ENCODE results near the gene SLFN11.

The SLFN11 gene

GRCh38 chr17:35377706-35378105, 4.3 kb upstream of the SLFN11 start:
- H3K9ac ChIP-seq (ENCODE audit: low read length): no peak overlapping the region
- H3K4me1 ChIP-seq (ENCODE audit: control insufficient read depth, low read depth, low read length): no peaks in the 10 kb centered on the region
- H3K9me3 ChIP-seq (ENCODE audit: control insufficient read depth, low read depth, low read length): no peaks in the 10 kb centered on the region
- H3K27me3 ChIP-seq (ENCODE audit: control insufficient read depth, insufficient read depth, low read length): peaks cover 47% of the 10 kb centered on the region
- no peak overlapping the region for H3K4me3 ChIP-seq (ENCODE audit: low read length)
- H3K27ac ChIP-seq (ENCODE audit: low read length): no peak overlapping the region
- H3K36me3 ChIP-seq (ENCODE audit: control insufficient read depth, low read depth, low read length): no peaks in the 10 kb centered on the region

GRCh38 chr17:35377068-35377467, 3.6 kb upstream of the SLFN11 start:
- no peak overlapping the region for H3K27ac ChIP-seq (ENCODE audit: low read length)
- peaks cover 53% of the 10 kb centered on the region for H3K27me3 ChIP-seq (ENCODE audit: control insufficient read depth, insufficient read depth, low read length)
- H3K9ac ChIP-seq (ENCODE audit: low read length): no peak overlapping the region

GRCh38 chr17:35376245-35376644, 2.8 kb upstream of the SLFN11 start:
- H3K9me3 ChIP-seq (ENCODE audit: control insufficient read depth, low read depth, low read length): no peaks in the 10 kb centered on the region
- peaks cover 61% of the 10 kb centered on the region for H3K27me3 ChIP-seq (ENCODE audit: control insufficient read depth, insufficient read depth, low read length)
- no peak overlapping the region for H3K4me3 ChIP-seq (ENCODE audit: low read length)
- H3K27ac ChIP-seq (ENCODE audit: low read length): no peak overlapping the region
- H3K4me1 ChIP-seq (ENCODE audit: control insufficient read depth, low read depth, low read length): no peaks in the 10 kb centered on the region
- H3K36me3 ChIP-seq (ENCODE audit: control insufficient read depth, low read depth, low read length): no peaks in the 10 kb centered on the region
- no peak overlapping the region for H3K9ac ChIP-seq (ENCODE audit: low read length)

More at GRCh38 chr17:35377068-35377467, 3.6 kb upstream of the SLFN11 start:
- H3K4me3 ChIP-seq (ENCODE audit: low read length): no peak overlapping the region
- no peaks in the 10 kb centered on the region for H3K9me3 ChIP-seq (ENCODE audit: control insufficient read depth, low read depth, low read length)
- H3K36me3 ChIP-seq (ENCODE audit: control insufficient read depth, low read depth, low read length): no peaks in the 10 kb centered on the region
- no peaks in the 10 kb centered on the region for H3K4me1 ChIP-seq (ENCODE audit: control insufficient read depth, low read depth, low read length)

DNA sequence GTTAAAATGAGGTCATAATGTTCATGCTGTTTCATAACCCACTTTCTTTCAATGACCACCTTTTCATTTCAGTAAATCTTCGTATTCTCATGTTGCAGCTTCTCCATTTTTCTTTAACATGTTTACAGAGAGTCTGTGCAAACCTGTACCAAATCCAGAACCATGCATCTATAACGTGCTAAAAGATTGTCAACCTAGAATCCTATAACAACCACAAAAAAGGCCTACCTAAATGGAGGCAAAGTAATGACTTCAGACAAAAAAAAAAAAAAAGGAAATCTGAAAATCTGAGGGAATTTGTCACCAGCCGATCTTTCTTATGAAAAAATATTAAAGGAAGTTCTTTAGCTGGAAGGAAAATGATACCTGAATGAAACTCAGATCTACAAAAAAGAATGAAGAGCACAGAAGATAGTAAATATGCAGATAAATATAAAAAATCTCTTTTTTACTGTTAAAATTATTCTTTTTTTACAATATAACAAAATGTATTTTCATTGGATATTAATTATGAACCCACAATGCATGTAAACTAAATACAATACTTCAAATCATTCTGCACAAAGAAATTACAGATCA, 1.4 kb upstream of the SLFN11 start:
- no peaks in the 10 kb centered on the region for H3K4me1 ChIP-seq (ENCODE audit: control insufficient read depth, low read depth, low read length)
- H3K27me3 ChIP-seq (ENCODE audit: control insufficient read depth, insufficient read depth, low read length): peaks cover 72% of the 10 kb centered on the region
- peak overlapping the region; percentile 64 for H3K4me3 ChIP-seq (ENCODE audit: low read length)
- H3K27ac ChIP-seq (ENCODE audit: low read length): no peak overlapping the region
- no peak overlapping the region for H3K9ac ChIP-seq (ENCODE audit: low read length)
- H3K36me3 ChIP-seq (ENCODE audit: control insufficient read depth, low read depth, low read length): no peaks in the 10 kb centered on the region
- H3K9me3 ChIP-seq (ENCODE audit: control insufficient read depth, low read depth, low read length): peaks cover 5% of the 10 kb centered on the region

DNA sequence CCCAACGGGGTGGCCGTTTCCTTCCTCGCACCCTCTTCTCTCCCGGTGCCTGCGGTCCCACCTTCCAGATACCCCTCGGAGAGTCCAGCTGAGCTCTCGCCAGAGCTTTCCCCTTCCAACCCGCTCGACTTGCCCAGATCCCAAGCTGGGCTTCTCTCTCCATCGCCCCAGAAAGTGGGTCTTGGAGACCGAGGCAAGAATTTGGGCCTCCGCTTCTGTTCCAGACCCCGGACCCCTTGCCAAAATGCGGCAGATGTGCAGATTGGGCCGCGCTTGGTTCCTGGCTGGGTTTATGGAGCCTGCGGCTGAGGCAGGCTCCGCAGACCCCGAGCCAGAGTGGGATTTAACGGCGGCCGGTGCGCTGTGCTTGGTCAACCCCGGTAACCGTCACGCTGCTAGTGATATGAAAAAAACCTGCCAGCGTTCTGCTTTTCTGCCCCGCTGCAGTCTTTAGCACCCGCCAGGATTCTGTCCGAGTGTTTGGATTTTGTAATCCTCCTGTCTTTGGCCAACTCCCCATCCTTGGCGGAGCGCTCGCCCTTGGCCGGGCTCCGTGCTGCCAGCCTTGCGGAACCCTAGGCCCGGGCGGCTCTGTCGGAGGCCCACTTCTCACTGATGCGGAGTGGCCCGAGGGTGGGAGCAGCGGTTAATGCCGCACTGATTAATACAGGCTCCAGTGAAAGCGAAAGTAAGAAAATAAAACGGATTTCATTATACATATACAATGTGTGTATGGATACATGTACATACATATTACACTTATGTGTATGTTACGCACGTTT, 754 bp upstream of the SLFN11 start:
- no peak overlapping the region for H3K9ac ChIP-seq (ENCODE audit: low read length)
- no peaks in the 10 kb centered on the region for H3K36me3 ChIP-seq (ENCODE audit: control insufficient read depth, low read depth, low read length)
- H3K4me3 ChIP-seq (ENCODE audit: low read length): peak overlapping the region; percentile 64
- peaks cover 5% of the 10 kb centered on the region for H3K9me3 ChIP-seq (ENCODE audit: control insufficient read depth, low read depth, low read length)
- no peak overlapping the region for H3K27ac ChIP-seq (ENCODE audit: low read length)
- H3K27me3 ChIP-seq (ENCODE audit: control insufficient read depth, insufficient read depth, low read length): peaks cover 77% of the 10 kb centered on the region
- H3K4me1 ChIP-seq (ENCODE audit: control insufficient read depth, low read depth, low read length): no peaks in the 10 kb centered on the region

DNA sequence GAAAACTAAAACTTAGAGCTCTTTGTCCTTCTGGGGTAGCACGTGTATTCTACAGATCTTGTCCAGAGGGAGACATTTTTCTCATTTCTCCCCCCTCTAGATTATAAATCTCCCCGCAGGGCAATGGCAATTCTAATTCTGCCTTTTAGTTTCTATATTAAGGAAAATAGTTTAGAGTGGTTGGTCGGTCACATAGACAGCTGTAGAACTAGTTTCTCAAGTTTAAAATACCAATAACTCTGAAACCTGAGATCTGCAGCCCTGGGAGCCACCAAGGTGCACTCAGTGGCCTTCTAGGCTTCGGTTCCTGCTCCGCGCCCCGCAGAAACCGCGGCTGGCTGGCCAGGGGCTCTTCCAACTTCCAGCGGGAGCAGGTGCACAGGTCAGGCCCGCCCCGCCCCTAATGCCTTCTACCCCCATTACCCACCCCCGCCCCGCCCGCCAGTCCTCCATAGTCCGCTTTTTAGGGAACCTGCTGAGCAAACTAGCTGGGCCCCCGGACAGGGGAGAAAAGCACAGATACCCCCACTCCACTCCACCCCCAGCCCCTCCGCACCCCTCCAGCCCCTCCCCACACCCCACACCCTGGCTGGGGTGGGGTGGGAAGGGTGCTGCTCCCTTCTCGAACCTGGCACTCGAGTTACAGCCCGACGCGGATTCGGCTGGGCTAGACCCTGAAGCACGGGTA, 431 bp downstream of the SLFN11 start:
- Histone ChIP-seq H3K4me1 (ENCODE audit: control insufficient read depth, low read depth, low read length) (peaks cover 7% of the 10 kb centered on the region), H3K27ac (ENCODE audit: low read length) (no peak overlapping the region), H3K9ac (ENCODE audit: low read length) (no peak overlapping the region), H3K27me3 (ENCODE audit: control insufficient read depth, insufficient read depth, low read length) (peaks cover 79% of the 10 kb centered on the region), H3K36me3 (ENCODE audit: control insufficient read depth, low read depth, low read length) (no peaks in the 10 kb centered on the region), H3K4me3 (ENCODE audit: low read length) (peak overlapping the region; percentile 64), H3K9me3 (ENCODE audit: control insufficient read depth, low read depth, low read length) (peaks cover 5% of the 10 kb centered on the region)

GRCh38 chr17:35371934-35372333, 1.5 kb downstream of the SLFN11 start:
- no peak overlapping the region for H3K27ac ChIP-seq (ENCODE audit: low read length)
- no peak overlapping the region for H3K4me3 ChIP-seq (ENCODE audit: low read length)
- H3K9ac ChIP-seq (ENCODE audit: low read length): no peak overlapping the region
- peaks cover 5% of the 10 kb centered on the region for H3K9me3 ChIP-seq (ENCODE audit: control insufficient read depth, low read depth, low read length)
- H3K27me3 ChIP-seq (ENCODE audit: control insufficient read depth, insufficient read depth, low read length): peaks cover 77% of the 10 kb centered on the region
- H3K36me3 ChIP-seq (ENCODE audit: control insufficient read depth, low read depth, low read length): no peaks in the 10 kb centered on the region
- H3K4me1 ChIP-seq (ENCODE audit: control insufficient read depth, low read depth, low read length): peaks cover 8% of the 10 kb centered on the region

GRCh38 chr17:35368081-35368830, 5.2 kb downstream of the SLFN11 start:
- H3K4me3 ChIP-seq (ENCODE audit: low read length): no peak overlapping the region
- peaks cover 44% of the 10 kb centered on the region for H3K27me3 ChIP-seq (ENCODE audit: control insufficient read depth, insufficient read depth, low read length)
- no peaks in the 10 kb centered on the region for H3K36me3 ChIP-seq (ENCODE audit: control insufficient read depth, low read depth, low read length)
- H3K9ac ChIP-seq (ENCODE audit: low read length): no peak overlapping the region
- peaks cover 5% of the 10 kb centered on the region for H3K9me3 ChIP-seq (ENCODE audit: control insufficient read depth, low read depth, low read length)
- no peak overlapping the region for H3K27ac ChIP-seq (ENCODE audit: low read length)
- peaks cover 8% of the 10 kb centered on the region for H3K4me1 ChIP-seq (ENCODE audit: control insufficient read depth, low read depth, low read length)

- H3K27ac ChIP-seq (ENCODE audit: low read length): no peak overlapping the region
- H3K36me3 ChIP-seq (ENCODE audit: control insufficient read depth, low read depth, low read length): no peaks in the 10 kb centered on the region
- no peaks in the 10 kb centered on the region for H3K4me1 ChIP-seq (ENCODE audit: control insufficient read depth, low read depth, low read length)
- H3K4me3 ChIP-seq (ENCODE audit: low read length): no peak overlapping the region
- no peaks in the 10 kb centered on the region for H3K27me3 ChIP-seq (ENCODE audit: control insufficient read depth, insufficient read depth, low read length)
- H3K9me3 ChIP-seq (ENCODE audit: control insufficient read depth, low read depth, low read length): no peaks in the 10 kb centered on the region
- no peak overlapping the region for H3K9ac ChIP-seq (ENCODE audit: low read length)
These were observed 12.4 kb downstream of the SLFN11 start for GRCh38 chr17:35361027-35361426.

DNA sequence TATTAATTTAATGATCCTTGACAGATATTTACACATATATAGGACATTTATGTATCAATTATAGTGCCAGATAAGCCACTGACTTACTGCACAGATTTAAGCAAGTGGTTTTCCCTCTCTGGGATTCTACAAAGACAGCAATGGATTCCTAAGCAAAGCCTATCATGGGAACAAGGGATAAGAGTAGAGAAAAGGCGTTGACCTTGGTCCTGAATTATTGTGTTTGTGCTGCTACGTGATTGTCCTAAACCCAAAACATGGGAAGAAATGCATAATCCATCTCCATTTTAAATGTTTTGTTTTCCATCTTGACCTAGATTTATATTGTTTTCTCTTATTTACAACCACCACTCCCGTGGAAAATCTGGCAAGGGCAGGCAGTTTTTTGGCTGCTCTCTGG, 14.0 kb downstream of the SLFN11 start:
- Histone ChIP-seq H3K27ac (ENCODE audit: low read length) (no peak overlapping the region), H3K36me3 (ENCODE audit: control insufficient read depth, low read depth, low read length) (no peaks in the 10 kb centered on the region), H3K4me3 (ENCODE audit: low read length) (no peak overlapping the region), H3K9ac (ENCODE audit: low read length) (no peak overlapping the region), H3K27me3 (ENCODE audit: control insufficient read depth, insufficient read depth, low read length) (no peaks in the 10 kb centered on the region), H3K9me3 (ENCODE audit: control insufficient read depth, low read depth, low read length) (no peaks in the 10 kb centered on the region), H3K4me1 (ENCODE audit: control insufficient read depth, low read depth, low read length) (no peaks in the 10 kb centered on the region)

GRCh38 chr17:35352284-35352683, 21.1 kb downstream of the SLFN11 start:
- Histone ChIP-seq H3K27ac (ENCODE audit: low read length) (no peak overlapping the region), H3K36me3 (ENCODE audit: control insufficient read depth, low read depth, low read length) (no peaks in the 10 kb centered on the region), H3K27me3 (ENCODE audit: control insufficient read depth, insufficient read depth, low read length) (peaks cover 9% of the 10 kb centered on the region)

More at GRCh38 chr17:35352284-35352683, 21.1 kb downstream of the SLFN11 start:
- Histone ChIP-seq H3K9me3 (ENCODE audit: control insufficient read depth, low read depth, low read length) (no peaks in the 10 kb centered on the region), H3K4me1 (ENCODE audit: control insufficient read depth, low read depth, low read length) (peaks cover 5% of the 10 kb centered on the region), H3K9ac (ENCODE audit: low read length) (no peak overlapping the region), H3K4me3 (ENCODE audit: low read length) (no peak overlapping the region)
